GM18861 (cell line): ENCODE measurements around the gene LARP4B.

ENCODE experiments used
- ATAC-seq: cut with Tn5 transposase; IDR thresholded peaks from one replicate; pipeline ENCODE4 v1.9.1; 2021; ENCODE audit not compliant: unreplicated experiment

Gene LARP4B

DNA sequence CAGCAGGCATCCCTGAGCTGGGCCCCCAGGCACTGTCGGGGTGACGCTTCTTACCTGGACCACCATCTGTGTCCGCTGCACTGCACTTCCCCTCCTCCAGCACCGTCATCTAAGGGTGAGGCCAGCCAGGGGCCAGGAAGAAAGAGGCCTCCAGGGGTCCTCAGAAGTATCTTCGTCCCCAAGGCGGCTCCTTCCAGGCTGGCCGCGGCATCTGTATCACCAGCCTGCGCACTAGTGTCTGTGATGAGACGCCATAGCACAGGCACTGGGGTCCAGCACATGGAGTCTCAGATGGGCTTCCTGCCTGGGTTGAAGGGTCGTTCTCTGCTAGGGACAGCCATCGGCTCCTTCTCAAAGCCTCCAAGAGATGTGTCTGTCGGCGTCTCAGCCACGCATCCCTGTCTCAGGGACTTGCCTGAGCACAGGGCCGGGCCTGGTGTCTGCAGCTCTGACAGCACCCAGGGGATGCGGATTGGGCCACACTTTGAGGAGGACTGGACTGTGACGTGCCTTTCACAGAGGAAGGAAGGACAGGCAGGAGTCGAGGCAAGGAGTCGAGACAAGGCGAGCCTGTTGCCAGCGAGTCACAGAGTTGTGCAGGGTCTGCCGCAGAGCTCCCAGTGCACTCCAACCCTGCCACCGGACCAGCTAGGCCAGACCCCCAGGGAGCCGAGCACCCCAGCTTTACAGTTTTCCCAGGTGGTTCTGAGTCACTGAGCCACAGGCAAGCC lies 140.5 kb downstream of the LARP4B start:
- ATAC-seq: no peak

DNA sequence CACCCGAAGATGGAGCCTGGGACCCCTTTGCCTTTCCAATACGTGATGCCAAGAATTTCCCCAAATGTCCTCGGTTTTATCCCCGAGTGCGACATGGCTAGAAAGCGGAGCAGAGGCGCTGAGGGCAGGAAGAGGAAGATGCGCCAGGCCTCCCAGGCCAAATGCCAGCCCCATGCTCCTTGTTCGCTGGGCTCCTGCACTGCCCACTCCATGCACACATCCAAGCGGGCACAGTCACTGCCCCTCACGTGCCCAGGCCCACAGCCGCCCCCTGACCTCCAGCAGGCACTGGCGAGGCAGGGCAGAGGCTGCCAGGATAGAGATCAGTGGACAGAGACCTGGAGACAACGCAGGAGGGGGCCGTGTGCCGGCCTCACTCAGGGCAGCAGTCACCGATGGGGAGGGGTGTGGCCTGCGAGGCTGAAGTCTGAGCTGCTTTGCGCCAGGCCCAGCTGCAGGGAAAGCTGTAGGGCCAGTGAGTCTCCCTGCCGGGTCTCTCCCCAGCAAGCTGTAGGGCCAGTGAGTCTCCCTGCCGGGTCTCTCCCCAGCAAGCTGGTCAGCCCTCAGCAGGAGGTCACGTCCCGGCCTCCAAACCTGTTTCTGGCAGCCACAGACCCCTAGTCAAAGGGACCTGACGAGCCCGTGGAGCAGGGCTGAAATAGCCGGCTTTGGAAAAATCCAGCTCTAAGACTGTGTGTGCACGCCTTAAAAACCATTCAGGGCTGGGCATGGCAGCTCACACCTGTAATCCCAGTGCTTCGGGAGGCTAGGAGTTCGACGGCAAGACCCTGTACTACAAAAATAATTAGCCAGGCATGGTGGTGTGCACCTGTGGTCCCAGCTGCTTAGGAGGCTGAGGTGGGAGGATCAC lies 141.4 kb downstream of the LARP4B start:
- no peak for ATAC-seq

DNA sequence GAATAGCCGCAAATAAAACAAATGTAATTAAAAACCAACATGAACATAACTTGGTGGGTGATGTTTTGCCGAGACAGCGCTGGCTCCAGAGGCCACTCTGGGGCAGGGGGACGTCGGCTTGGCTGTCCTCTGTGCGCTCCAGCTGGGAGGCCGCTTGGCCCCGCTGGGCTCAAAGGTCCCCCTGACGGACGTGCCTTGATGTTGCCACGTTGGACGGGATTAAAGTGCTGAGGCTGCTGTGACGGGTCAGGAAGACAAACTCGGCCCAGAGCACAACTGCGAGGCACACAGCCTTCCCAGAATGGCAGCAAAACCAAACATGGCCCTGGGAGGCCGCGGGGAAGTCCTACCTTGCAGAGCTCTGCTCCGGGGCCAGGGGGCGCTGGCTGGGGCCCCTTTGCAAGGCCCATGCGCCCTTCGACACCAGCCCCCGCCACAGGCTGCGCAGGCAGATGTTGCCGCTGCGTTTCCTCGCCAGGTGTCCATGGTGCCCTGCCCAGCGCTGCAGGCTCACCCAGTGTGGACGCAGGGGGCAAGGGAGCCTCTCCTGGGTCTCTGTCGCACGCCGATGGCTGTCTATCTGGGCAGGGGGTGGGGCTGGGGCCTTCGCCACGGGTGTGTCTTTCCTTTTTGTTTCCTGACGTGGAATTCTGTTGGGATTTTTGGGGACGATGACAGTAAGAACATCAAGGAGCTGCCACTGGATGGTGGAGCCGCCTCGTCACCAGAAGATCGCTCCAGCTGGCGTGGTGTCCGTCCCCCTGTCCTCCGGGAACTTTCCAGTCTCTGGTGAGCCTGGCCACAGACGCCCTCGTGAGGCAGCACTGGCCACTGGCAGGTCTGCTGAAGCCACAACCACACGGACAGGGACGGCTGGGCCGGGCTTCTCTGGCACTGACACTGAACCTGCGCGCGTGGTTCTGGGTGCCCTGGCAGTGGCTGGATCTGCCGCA lies 142.4 kb downstream of the LARP4B start:
- no peak for ATAC-seq

DNA sequence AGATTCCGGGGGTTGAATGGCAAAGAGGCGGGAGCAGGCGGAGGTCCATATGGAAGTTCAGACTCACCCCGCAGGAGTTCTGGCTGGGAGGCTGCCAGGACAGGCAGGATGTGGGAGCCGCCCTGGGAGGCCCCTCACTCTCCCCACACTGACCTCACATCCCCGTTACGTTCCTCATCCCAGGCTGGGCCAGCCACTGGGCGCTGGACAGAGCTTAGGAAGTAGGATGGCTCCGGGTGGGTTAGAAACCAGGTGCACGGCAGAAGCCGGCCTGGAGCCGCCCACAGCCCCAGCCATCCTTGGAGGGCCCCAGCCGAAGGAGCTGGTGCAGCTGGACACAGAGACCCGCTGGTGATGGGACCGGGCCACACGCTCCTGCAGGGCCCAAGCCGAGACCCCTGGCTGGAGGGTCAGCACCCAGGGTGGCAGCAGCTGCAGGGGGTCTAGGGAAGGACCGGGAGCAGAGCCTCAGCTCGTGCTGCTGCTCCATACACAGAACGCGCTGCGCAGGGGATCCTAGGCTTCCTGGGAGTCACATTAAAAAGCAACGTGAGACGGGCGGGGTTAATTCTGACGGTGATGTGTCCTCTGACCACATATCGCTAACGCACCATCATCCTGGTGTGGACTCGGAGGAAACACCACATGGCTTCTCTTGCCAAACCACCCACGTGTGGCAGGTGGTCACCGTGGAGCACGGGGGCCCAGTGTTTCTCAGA lies 143.4 kb downstream of the LARP4B start:
- ATAC-seq: no peak

DNA sequence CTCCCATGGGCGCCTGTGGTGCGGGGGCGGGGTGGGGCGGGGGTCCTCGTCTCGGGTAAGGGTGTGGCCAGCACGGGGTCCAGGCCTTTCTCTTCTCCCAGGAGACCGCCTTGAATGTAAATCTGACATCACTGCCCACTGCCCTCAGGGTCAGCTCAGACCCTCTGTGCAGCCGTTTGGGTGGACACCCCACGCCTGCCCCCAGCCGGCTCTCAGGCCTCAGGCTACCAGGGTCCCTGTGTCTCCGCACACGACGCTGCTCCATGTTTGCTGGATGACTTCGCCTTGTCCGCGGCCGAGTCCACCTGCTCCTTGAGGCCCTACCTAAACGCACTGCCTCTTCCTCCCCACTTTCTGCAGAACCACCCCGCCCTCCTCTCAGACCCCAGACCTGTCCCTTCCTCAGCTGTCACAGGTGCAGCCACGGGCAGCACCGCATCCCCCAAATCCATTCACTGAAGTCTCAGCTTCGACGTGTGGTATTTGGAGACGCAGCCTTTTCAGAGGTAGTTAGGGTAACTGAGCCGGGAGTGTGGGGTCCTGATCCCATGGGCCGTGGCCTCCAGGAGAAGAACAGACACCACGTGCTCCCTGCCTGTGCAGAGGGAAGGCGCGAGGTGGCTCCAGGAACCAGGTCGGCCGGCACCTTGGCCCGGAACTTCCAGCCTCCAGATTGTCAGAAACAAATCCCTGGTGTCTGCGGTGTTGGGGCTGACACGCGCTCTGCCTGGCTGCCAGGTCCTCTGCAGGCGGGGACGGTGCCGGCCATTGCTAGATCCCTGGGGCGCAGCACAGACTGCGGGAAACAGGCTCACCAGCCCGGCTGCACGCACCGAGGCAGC lies 144.7 kb downstream of the LARP4B start:
- no peak for ATAC-seq

- no peak for ATAC-seq
Observed at GRCh38 chr10:785861-786214, 145.7 kb downstream of the LARP4B start.

DNA sequence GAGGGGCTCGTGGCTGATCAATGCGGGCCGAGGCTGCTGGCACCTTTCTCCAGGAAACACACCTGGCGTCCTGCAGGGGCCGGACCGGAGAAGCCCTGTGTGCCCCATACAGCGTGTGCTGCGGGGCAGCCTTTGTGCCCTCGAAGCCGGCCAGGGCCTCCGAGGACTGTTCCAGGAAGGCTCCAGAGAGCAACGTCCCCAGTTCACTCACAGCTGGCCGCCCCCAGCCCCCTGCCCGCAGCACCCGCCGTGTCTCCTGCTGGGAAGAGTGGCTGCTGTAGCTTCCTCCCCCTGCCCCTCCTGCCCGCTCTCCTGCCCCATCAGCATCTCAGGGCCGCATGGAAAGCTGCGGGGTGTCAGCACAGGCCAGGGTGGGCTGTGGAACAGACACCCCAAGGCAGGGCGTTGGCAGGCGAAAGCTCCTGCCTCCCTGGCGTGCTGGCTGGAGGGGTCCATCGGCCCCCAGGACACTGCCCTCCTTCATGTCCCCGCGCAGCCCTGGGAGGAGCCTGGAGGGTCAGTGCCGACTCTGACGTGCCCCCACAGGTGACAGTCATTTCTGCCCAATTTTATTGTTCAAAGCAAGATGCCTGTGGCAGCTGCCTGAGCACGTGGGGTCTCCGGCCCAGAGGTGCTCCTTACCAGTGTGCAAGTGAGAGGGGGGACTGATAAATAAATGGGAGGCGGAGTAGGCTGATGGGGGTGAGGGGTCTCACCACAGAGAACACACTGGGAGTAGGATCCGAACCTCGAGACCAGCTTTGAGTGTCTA lies 146.2 kb downstream of the LARP4B start:
- no peak for ATAC-seq

- no peak for ATAC-seq
Observed at GRCh38 chr10:784403-785088, 147.0 kb downstream of the LARP4B start.

DNA sequence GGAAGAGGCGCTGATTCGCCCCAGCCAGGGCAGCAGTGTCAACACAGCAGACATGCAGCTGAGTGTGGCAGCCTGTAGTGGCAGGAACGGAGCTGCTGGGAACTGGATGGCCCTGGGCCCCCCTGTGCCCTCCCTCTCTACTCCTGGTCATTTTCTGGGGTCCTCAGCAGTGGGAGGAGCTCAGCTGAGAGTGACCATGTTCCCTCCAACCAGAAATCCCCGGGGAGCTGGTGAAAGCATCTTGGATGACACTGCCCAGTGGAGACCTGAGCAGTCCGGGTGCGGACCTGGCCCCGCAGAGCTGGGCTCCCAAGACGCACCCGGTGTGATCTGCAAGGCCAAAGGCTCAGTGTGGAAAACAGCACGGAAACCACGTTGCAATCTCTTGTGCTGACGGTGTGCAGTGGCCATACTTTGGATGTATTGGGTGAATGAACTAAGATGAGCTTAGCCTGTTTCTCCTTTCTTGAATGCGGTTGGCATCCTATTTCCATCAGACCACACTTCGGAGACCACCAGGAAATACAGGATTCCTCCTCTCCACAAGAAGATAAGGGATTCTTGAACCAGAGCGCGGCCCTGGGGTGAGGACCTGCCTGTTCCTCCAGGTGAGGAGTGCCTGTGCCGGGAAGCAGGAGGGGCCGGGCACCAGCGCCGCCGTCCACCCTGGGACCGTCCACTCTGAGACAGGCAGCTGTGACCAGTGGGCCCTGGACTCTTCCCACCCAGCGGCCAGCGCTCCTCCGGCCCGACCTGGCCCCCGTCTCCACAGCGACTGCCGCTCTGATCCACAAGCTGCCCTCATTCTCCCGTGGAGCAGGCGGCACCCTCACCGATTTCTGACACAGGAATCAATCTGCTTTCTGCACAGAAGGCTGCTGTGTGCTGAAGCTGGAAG lies 148.5 kb downstream of the LARP4B start:
- no peak for ATAC-seq

DNA sequence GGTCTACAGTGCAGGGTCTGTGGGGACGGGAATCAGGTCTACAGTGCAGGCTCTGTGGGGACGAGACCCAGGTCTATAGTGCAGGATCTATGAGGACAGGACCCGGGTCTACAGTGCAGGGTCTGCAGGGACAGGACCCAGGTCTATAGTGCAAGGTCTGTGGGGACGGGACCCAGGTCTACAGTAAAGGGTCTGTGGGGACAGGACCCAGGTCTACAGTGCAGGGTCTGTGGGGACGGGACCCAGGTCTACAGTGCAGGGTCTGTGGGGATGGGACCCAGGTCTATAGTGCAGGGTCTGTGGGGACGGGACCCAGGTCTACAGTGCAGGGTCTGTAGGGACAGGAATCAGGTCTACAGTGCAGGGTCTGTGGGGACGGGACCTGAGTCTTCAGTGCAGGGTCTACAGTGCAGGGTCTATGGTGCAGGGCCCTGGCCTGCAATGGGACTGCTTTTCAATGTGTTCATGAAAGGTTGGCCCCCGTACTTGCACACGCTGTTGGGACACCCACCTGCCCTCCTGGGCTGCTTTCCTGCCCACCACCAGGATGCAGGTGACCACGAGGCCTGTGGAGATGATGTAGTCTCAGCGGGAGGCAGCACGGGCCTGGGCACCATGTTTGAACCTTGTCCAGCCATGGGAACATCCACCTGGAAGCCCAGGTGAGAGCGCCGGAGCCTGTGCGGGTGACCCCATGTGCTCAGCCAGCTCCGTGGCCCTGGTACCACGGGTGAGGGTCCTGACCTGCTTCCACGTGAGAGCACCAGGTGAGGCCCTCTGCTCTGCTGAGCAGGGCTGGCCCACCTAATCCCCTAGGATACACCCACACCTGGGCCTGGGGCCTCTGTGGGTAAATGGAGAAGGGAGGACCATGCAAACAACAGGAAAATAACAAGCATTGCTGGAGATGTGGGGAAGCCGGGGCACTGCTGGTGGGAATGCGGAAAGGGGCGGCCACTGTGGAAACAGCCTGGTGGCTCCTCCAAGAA lies 150.7 kb downstream of the LARP4B start:
- no peak for ATAC-seq

DNA sequence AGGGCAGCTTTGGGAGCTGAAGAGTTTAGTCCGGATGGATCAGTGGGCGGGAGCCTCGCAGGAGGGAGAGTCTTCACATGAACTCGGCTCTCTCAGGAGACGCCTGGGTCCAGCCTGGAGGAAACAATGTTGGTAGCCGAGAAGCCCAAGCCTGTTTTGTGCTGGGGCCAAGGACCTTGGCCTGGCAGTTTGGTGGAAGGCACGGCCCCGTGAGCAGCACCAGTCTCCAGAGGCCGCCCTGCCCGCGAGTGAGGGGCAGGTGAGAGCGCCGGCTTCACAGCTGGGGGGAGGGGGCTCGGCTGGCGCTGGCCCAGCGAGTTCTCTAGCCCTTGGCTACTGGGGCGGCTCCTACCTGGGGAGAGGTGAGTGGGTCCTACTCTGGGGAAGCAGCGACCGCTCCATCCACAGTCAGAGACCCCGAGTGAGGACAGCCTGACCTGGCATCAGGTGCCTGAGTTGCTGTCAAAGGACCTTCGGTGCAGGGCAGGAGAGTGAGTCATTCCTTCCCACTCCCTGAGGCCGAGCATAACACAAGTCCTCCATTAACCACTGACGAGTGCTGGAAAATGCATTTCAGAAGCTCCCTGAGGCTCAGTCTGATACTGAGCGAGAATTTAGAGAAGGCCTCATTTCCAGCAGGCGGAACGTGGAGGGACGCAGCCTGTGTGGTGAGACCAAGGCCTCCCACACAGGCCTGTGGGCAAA lies 152.7 kb downstream of the LARP4B start:
- ATAC-seq: no peak

DNA sequence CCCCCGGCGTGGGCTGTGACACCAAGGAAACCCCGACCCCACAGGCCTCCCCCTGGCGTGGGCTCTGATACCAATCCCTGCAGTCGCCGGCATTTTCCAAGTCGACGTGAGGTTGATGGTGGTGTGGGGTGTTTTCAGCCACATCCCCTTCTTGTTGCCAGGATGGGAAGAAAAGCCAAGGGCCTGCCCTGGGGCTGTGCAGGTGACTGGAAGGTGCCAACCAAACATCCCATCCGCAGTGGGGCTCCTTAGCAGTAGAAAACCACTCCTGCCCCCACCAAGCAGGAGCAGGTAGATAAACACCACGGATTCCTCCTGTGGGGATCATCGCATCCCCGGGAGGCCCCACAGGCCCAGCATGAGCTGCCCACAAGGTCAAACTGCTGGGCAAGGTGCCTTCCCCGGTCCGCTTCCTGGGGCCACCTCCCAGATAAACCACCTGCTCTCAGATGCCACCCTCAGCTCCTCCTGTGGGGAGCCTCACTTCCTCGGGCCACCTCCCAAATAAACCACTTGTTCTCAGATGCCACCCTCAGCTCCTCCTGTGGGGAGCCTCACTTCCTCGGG lies 153.5 kb downstream of the LARP4B start:
- no peak for ATAC-seq

- no peak for ATAC-seq
Observed at GRCh38 chr10:776772-777171, 154.7 kb downstream of the LARP4B start.

DNA sequence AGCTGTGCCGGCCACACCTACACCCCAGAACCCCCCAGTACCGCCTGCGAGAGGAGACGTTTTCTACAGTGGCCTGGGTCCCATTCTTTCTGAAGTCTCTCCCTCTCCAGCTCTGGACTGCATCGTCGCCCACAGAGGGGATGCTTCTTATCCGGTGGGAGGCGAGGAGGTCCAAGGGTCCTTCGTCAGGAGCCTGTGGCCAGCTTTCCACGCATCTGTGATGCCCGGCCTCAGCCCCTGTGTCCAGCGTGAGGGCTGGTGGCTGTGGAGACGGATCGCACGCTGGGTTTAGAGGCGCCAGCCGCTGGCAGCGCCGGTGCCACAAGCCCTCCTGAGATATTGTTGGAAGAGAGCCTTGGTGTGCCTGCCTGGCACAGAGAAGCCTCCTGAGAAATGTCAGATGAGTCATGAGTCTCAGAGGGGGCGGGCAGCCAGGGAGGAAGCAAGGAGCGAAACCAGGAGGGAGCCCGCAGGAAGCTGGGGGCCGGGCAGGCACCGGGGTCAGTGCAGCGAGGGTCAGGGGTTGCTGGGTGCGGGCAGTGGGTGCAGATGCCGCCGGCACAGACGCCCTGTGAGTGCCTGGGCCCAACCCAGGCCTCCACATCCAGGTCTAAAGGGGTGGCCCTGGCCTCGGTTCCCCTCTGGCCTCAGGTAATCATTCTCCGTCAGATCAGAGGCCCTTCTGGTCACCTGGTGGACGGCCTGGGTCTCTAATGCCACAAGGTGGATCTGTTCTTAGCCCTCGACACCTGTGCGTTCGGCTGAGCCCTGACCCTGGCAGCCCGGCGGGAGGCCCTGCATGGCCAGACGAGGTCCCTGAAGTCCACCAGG lies 156.0 kb downstream of the LARP4B start:
- ATAC-seq: no peak
